ENCODE measurements around the gene C5orf34. TPM values are rescaled to one million over a fixed set of nuclear protein-coding genes. Genes with fewer than 3 reads are reported as not detected.
A peak's percentile ranks its signal among the peaks of the same experiment; 100 is the strongest.

Gene C5orf34
- total and polyA plus RNA-seq, 9 of the 15 experiments (the other 6 are each of a cell fraction or from before 2014, with no cell fraction given): 13.2 to 32.6 (median 20.7) TPM

DNA sequence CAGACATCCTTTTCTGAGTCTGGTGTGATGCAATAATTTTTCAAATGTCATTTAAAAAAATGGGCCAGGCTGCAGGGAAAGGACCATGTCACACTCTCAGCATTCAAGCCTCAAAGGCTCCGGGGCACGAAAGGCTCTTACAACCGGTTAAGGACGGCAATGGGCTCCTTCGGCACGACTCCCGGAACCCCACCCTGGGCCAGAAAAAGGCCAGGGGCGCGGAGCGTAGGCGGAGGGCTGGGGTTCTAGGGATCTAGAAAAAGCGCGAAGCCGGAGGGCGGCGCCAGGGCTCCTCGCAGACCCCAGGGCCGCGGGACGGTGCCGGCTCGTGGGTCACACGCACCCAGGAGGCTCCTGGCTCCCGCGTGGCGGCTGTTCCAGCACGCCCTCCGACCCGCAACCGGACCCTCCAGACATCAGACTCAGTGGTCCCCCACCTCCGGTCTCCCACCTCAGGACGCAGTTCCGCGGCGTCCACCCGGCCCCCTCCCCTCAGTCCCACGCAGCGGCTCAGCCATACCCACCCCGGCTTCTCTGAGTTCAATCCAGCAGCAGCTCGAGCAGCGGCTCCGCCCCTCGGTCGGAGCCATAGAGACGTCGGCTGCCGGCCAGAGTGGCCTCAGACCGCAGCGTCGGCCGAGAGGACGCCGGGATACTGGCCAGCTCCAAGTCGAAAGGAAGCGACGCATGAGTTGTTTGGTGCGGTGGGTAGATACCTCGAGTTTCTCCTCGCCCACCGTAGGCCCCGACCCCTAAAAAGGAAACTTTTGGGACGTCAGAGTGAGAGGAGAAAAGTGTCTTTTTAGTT is 31.4 kb downstream of the C5orf34 start, which contains the start of gene TMEM267 (continued):
- TF ChIP-seq, protein P1, sequence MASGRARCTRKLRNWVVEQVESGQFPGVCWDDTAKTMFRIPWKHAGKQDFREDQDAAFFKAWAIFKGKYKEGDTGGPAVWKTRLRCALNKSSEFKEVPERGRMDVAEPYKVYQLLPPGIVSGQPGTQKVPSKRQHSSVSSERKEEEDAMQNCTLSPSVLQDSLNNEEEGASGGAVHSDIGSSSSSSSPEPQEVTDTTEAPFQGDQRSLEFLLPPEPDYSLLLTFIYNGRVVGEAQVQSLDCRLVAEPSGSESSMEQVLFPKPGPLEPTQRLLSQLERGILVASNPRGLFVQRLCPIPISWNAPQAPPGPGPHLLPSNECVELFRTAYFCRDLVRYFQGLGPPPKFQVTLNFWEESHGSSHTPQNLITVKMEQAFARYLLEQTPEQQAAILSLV (tag; IDR thresholded peaks at IDR 0.05): peak; percentile 79
- peak; percentile 89 for TF ChIP-seq GATAD2A (IDR thresholded peaks at IDR 0.05)
- TF ChIP-seq GTF2E2 (tag; IDR thresholded peaks at IDR 0.05): peak; percentile 100
- no peak for TF ChIP-seq PTRF (tag; IDR thresholded peaks at IDR 0.05)
- no peak for TF ChIP-seq GABPA (tag; conservative IDR thresholded peaks at IDR 0.05; ENCODE audit: low read depth)
- no peak; the same call in 1 of the 2 replicates for TF ChIP-seq JUN (IDR thresholded peaks at IDR 0.05; ENCODE audit: borderline replicate concordance, low read depth, low read length)
- TF ChIP-seq JUN (CRISPR knock-in tag; IDR thresholded peaks at IDR 0.05; ENCODE audit: borderline replicate concordance): peak; percentile 46; the same call in 1 of the 2 replicates
- no peak; a peak in 2 of 4 replicates for TF ChIP-seq HDAC1 (IDR thresholded peaks at IDR 0.05)
- no peak; the same call in 1 of the 2 replicates for TF ChIP-seq FOXA1 (IDR thresholded peaks at IDR 0.05; ENCODE audit: borderline replicate concordance)
- TF ChIP-seq PTTG1 (tag; IDR thresholded peaks at IDR 0.05; ENCODE audit: low read depth): no peak
- TF ChIP-seq PRDM10 (IDR thresholded peaks at IDR 0.05; ENCODE audit: partially characterized antibody): peak; percentile 77
- TF ChIP-seq JUND (IDR thresholded peaks at IDR 0.05; ENCODE audit: borderline replicate concordance, low read depth, low read length): peak; percentile 75
- TF ChIP-seq JUND (tag; IDR thresholded peaks at IDR 0.05; ENCODE audit: borderline replicate concordance, low read depth, low read length): no peak; the same call in 2 of the 3 replicates
- no peak; the same call in 1 of the 2 replicates for TF ChIP-seq SREBF2 (CRISPR knock-in tag; IDR thresholded peaks at IDR 0.05)
- no peak; the same call in 1 of the 2 replicates for TF ChIP-seq FOXJ3 (CRISPR knock-in tag; IDR thresholded peaks at IDR 0.05)
- TF ChIP-seq NR3C1 (CRISPR knock-in tag; IDR thresholded peaks at IDR 0.05): peak; percentile 67; the same call in 1 of the 2 replicates
- TF ChIP-seq HDAC2 (IDR thresholded peaks at IDR 0.05): no peak; the same call in 1 of the 2 replicates
- TF ChIP-seq PCBP2 (IDR thresholded peaks at IDR 0.05; ENCODE audit: low read depth, low read length, poor library complexity, severe bottlenecking): no peak
- TF ChIP-seq CEBPB (tag; IDR thresholded peaks at IDR 0.05): peak; percentile 99
- TF ChIP-seq TCF7 (IDR thresholded peaks at IDR 0.05; ENCODE audit: borderline replicate concordance): 0 out of 2 replicates have a peak, but pooled peaks have one; percentile 3

Data from K562 (cell line).